AG09309 (cell line): ENCODE data around the gene GPD2.

Source experiments
- DNase-seq: peaks from one replicate; pipeline ENCODE4 v3.0.0-alpha.2; 2010; ENCODE audit warnings: low read depth
- H3K4me3 ChIP-seq: 2 replicates; pipeline ENCODE4 v1.5.1; 2011; ENCODE audit warnings: mild to moderate bottlenecking, low read depth, low read length, moderate library complexity; ENCODE audit not compliant: control insufficient read depth
- CTCF ChIP-seq: IDR thresholded peaks from 2 replicates; pipeline ENCODE4 v1.5.1; 2011; ENCODE audit warnings: mild to moderate bottlenecking, low read depth, low read length, inconsistent platforms; ENCODE audit not compliant: insufficient read depth, control insufficient read depth; ENCODE audit errors: missing control alignments

Gene GPD2

GRCh38 chr2:156399224-156399949 lies 36.8 kb upstream of the GPD2 start:
- DNase-seq = peak; percentile 28
- TF ChIP-seq CTCF = no peak

GRCh38 chr2:156399950-156400705 lies 36.1 kb upstream of the GPD2 start:
- peak; percentile 43 for DNase-seq
- TF ChIP-seq CTCF = no peak
- peak overlapping the region; percentile 55 for H3K4me3 ChIP-seq

More at GRCh38 chr2:156399224-156399949, 36.8 kb upstream of the GPD2 start:
- H3K4me3 ChIP-seq = peak overlapping the region; percentile 55

- H3K4me3 ChIP-seq = peak overlapping the region; percentile 55
- peak; percentile 58 for DNase-seq
Measured at GRCh38 chr2:156400706-156401678, 35.2 kb upstream of the GPD2 start.

GRCh38 chr2:156401861-156402260 lies 34.3 kb upstream of the GPD2 start:
- no peak for TF ChIP-seq CTCF
- DNase-seq = no peak
- H3K4me3 ChIP-seq = no peak overlapping the region

More at GRCh38 chr2:156400706-156401678, 35.2 kb upstream of the GPD2 start:
- no peak for TF ChIP-seq CTCF

- DNase-seq = peak; percentile 23
- no peak overlapping the region for H3K4me3 ChIP-seq
- no peak for TF ChIP-seq CTCF
Measured at GRCh38 chr2:156405586-156405985, 30.6 kb upstream of the GPD2 start.

- no peak for DNase-seq
- no peak overlapping the region for H3K4me3 ChIP-seq
- no peak for TF ChIP-seq CTCF
Measured at GRCh38 chr2:156411835-156412234, 24.3 kb upstream of the GPD2 start.
